ENCODE data around the gene CBFA2T2.
"Not testable (repeated sequence)": the region's sequence is repeated elsewhere in the genome, so short reads cannot be mapped to it uniquely, and the experiment has no call there.

Gene CBFA2T2

GRCh38 chr20:33555755-33556154, 65.9 kb downstream of the CBFA2T2 start:
- no peak overlapping the region for H3K4me3 ChIP-seq (ENCODE audit: low read length)
- DNase-seq (ENCODE audit: low read depth): no peak
- no peak for TF ChIP-seq CTCF (conservative IDR thresholded peaks at IDR 0.05; ENCODE audit: low read depth, low read length)

- no peak for TF ChIP-seq CTCF (conservative IDR thresholded peaks at IDR 0.05; ENCODE audit: low read depth, low read length)
- no peak for DNase-seq (ENCODE audit: low read depth)
- H3K4me3 ChIP-seq (ENCODE audit: low read length): no peak overlapping the region
Observed at GRCh38 chr20:33556246-33556645, 66.3 kb downstream of the CBFA2T2 start.

GRCh38 chr20:33558348-33559144, 68.7 kb downstream of the CBFA2T2 start:
- DNase-seq (ENCODE audit: low read depth): no peak
- no peak for TF ChIP-seq CTCF (conservative IDR thresholded peaks at IDR 0.05; ENCODE audit: low read depth, low read length)
- no peak overlapping the region for H3K4me3 ChIP-seq (ENCODE audit: low read length)

- TF ChIP-seq CTCF (conservative IDR thresholded peaks at IDR 0.05; ENCODE audit: low read depth, low read length): no peak
- DNase-seq (ENCODE audit: low read depth): no peak
- no peak overlapping the region for H3K4me3 ChIP-seq (ENCODE audit: low read length)
Observed at GRCh38 chr20:33559212-33559611, 69.3 kb downstream of the CBFA2T2 start.

- no peak for TF ChIP-seq CTCF (conservative IDR thresholded peaks at IDR 0.05; ENCODE audit: low read depth, low read length)
- no peak for DNase-seq (ENCODE audit: low read depth)
Observed at GRCh38 chr20:33560026-33560425, 70.1 kb downstream of the CBFA2T2 start.

GRCh38 chr20:33561053-33561452, 71.2 kb downstream of the CBFA2T2 start:
- not testable (repeated sequence) for H3K4me3 ChIP-seq (ENCODE audit: low read length); DNase-seq (ENCODE audit: low read depth)

More at GRCh38 chr20:33560026-33560425, 70.1 kb downstream of the CBFA2T2 start:
- no peak overlapping the region for H3K4me3 ChIP-seq (ENCODE audit: low read length)

GRCh38 chr20:33561692-33562601, 72.1 kb downstream of the CBFA2T2 start:
- DNase-seq (ENCODE audit: low read depth): peak; percentile 58
- H3K4me3 ChIP-seq (ENCODE audit: low read length): no peak overlapping the region
- TF ChIP-seq CTCF (conservative IDR thresholded peaks at IDR 0.05; ENCODE audit: low read depth, low read length): no peak

Data from retinal pigment epithelial cell (primary cell).